Peyer's patch (tissue), 4 donors: Measurements from ENCODE around the gene MRNIP.
A peak's percentile ranks its signal among the peaks of the same experiment; 100 is the strongest.

Experiments
- POLR2A ChIP-seq, 2 donors: fragments of 450-650 bp; IDR thresholded peaks; one replicate each; pipeline ENCODE4 v1.5.1; 2017; ENCODE audit warnings: antibody characterized with exemption in 2 of 2, mild to moderate bottlenecking in 2 of 2, moderate library complexity in 2 of 2
- TF ChIP-seq, protein P1 (sequence below), 6 experiments: fragments of 450-650 bp in 4 of 6; fragments of 200-600 bp in 2 of 6; sonication (generic) in 1 of 6; IDR thresholded peaks; one replicate each; pipeline ENCODE4 v1.5.1; 2017 to 2019; ENCODE audit warnings: antibody characterized with exemption in 6 of 6, mild to moderate bottlenecking in 3 of 6, moderate library complexity in 1 of 6

DNA sequence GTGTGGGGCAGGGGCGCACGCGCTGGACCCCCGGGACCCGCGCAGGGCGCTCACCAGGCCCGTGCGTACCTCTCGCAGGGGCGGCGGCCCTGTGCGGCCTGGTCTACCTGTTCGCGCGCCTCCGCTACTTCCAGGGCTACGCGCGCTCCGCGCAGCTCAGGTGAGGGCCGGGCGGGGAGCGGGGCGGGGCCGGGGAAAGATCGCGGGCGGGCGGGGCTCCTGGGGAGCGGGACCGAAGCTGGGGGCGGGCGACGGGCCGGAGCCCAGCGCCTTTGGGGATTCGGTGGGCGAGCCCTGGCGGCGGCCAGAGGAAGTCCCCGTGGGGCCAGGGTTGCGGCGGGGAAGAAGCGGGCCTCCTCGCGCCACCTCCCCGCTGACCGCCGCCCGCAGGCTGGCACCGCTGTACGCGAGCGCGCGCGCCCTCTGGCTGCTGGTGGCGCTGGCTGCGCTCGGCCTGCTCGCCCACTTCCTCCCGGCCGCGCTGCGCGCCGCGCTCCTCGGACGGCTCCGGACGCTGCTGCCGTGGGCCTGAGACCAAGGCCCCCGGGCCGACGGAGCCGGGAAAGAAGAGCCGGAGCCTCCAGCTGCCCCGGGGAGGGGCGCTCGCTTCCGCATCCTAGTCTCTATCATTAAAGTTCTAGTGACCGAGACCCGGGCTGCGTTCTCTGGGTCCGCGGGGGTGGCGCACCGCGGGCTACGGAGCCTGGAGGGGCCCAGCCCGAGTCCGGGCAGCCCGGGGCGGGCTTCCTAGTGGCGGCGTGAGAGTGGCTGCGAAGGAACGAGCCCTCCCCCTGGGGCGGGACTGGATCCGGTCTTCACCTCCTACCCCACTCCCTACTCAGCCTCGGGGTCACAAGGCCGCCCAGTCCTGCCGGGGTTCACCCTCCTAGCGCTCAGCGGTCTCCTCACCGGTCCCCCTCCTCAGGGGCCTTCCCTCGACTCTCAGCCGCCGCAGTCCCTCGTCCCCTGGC is 62.5 kb downstream of the MRNIP start:
- TF ChIP-seq, protein P1, sequence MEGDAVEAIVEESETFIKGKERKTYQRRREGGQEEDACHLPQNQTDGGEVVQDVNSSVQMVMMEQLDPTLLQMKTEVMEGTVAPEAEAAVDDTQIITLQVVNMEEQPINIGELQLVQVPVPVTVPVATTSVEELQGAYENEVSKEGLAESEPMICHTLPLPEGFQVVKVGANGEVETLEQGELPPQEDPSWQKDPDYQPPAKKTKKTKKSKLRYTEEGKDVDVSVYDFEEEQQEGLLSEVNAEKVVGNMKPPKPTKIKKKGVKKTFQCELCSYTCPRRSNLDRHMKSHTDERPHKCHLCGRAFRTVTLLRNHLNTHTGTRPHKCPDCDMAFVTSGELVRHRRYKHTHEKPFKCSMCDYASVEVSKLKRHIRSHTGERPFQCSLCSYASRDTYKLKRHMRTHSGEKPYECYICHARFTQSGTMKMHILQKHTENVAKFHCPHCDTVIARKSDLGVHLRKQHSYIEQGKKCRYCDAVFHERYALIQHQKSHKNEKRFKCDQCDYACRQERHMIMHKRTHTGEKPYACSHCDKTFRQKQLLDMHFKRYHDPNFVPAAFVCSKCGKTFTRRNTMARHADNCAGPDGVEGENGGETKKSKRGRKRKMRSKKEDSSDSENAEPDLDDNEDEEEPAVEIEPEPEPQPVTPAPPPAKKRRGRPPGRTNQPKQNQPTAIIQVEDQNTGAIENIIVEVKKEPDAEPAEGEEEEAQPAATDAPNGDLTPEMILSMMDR (IDR thresholded peaks at IDR 0.05) = peak; percentile 81 to 96 (median 88)
- peak; percentile 28 to 43 for TF ChIP-seq POLR2A (IDR thresholded peaks at IDR 0.05)
